HepG2 (cell line): Measurements from ENCODE around the gene P4HTM. TPM values are rescaled to one million over a fixed set of nuclear protein-coding genes. Genes with fewer than 3 reads are reported as not detected.

Experiments
- ARID3A ChIP-seq: IDR thresholded peaks from 2 replicates; pipeline ENCODE4 v1.6.1; 2012; ENCODE audit warnings: low read depth, low read length, improper control_type of control experiment
- FOXA1 ChIP-seq, 2 experiments: fragments of 450-650 bp in 1 of 2; sonication (generic) in 1 of 2; formaldehyde crosslinking in 1 of 2; IDR thresholded peaks; 2 replicates each; pipeline versions ENCODE4 v1.4.0 to v1.6.1; 2016 to 2020; ENCODE audit warnings: missing genetic modification reagents in 1 of 2
- FOXP1 ChIP-seq, 2 experiments: fragments of 450-650 bp in 1 of 2; IDR thresholded peaks; 2 replicates each; pipeline ENCODE4 v1.6.1; 2017 to 2018; ENCODE audit warnings: antibody characterized with exemption in 1 of 2
- HNRNPK ChIP-seq: fragments of 200-400 bp; formaldehyde crosslinking; IDR thresholded peaks from 2 replicates; pipeline ENCODE4 v1.6.1; 2018; ENCODE audit warnings: low read length, low read depth, moderate library complexity, mild to moderate bottlenecking; ENCODE audit not compliant: poor library complexity, severe bottlenecking
- NR1H2 ChIP-seq: sonication (generic); formaldehyde crosslinking; IDR thresholded peaks from 2 replicates; pipeline ENCODE4 v1.8.1; 2022; ENCODE audit warnings: low read depth, missing genetic modification reagents, borderline replicate concordance
- NRL ChIP-seq: sonication (generic); formaldehyde crosslinking; IDR thresholded peaks from 2 replicates; pipeline ENCODE4 v1.5.0; 2020; ENCODE audit warnings: missing genetic modification reagents, mild to moderate bottlenecking, moderate library complexity, borderline replicate concordance
- PHF20 ChIP-seq: sonication (generic); formaldehyde crosslinking; IDR thresholded peaks from 2 replicates; pipeline ENCODE4 v1.5.0; 2020; ENCODE audit warnings: mild to moderate bottlenecking, missing genetic modification reagents
- RNF219 ChIP-seq: sonication (generic); formaldehyde crosslinking; IDR thresholded peaks from 2 replicates; pipeline ENCODE4 v1.5.0; 2020; ENCODE audit warnings: mild to moderate bottlenecking, missing genetic modification reagents
- SOX13 ChIP-seq, 3 experiments: fragments of 450-650 bp in 1 of 3; sonication (generic) in 1 of 3; formaldehyde crosslinking in 1 of 3; IDR thresholded peaks in 2 of 3; conservative IDR thresholded peaks in 1 of 3; 2 replicates each; pipeline versions ENCODE4 v1.5.0 to v1.6.1; 2016 to 2020; ENCODE audit warnings: antibody characterized with exemption in 1 of 3, mild to moderate bottlenecking in 1 of 3, missing compliant biosample characterization in 1 of 3, missing genetic modification reagents in 1 of 3, moderate library complexity in 1 of 3
- SRSF9 ChIP-seq: fragments of 200-400 bp; formaldehyde crosslinking; IDR thresholded peaks from 2 replicates; pipeline ENCODE4 v1.6.1; 2018; ENCODE audit warnings: borderline replicate concordance, mild to moderate bottlenecking, low read depth, low read length; ENCODE audit not compliant: insufficient read depth, poor library complexity, severe bottlenecking
- TBL1XR1 ChIP-seq: fragments of 150-350 bp; IDR thresholded peaks from 2 replicates; pipeline ENCODE4 v1.6.1; 2014; ENCODE audit warnings: borderline replicate concordance, low read length; ENCODE audit not compliant: partially characterized antibody
- ZNF101 ChIP-seq: sonication (generic); formaldehyde crosslinking; IDR thresholded peaks from 2 replicates; pipeline ENCODE4 v1.4.0; 2020; ENCODE audit warnings: mild to moderate bottlenecking, low read depth, missing genetic modification reagents, borderline replicate concordance
- ZNF138 ChIP-seq: sonication (generic); formaldehyde crosslinking; IDR thresholded peaks from 2 replicates; pipeline ENCODE4 v1.5.0; 2020; ENCODE audit warnings: mild to moderate bottlenecking, low read depth, missing genetic modification reagents
- ZNF234 ChIP-seq: sonication (generic); formaldehyde crosslinking; conservative IDR thresholded peaks from 2 replicates; pipeline ENCODE4 v1.5.1; 2020; ENCODE audit warnings: mild to moderate bottlenecking, missing genetic modification reagents
- ZNF276 ChIP-seq: sonication (generic); formaldehyde crosslinking; IDR thresholded peaks from 2 replicates; pipeline ENCODE4 v1.4.0; 2020; ENCODE audit warnings: mild to moderate bottlenecking, low read depth, missing genetic modification reagents
- ZNF350 ChIP-seq: sonication (generic); formaldehyde crosslinking; IDR thresholded peaks from 2 replicates; pipeline ENCODE4 v1.4.0; 2020; ENCODE audit warnings: mild to moderate bottlenecking, low read depth, missing genetic modification reagents, borderline replicate concordance
- ZNF784 ChIP-seq: sonication (generic); formaldehyde crosslinking; IDR thresholded peaks from 2 replicates; pipeline ENCODE4 v1.5.1; 2020; ENCODE audit warnings: missing genetic modification reagents, mild to moderate bottlenecking, borderline replicate concordance
- ZNF891 ChIP-seq: sonication (generic); formaldehyde crosslinking; IDR thresholded peaks from 2 replicates; pipeline ENCODE4 v1.5.0; 2020; ENCODE audit warnings: mild to moderate bottlenecking, missing genetic modification reagents
- ZSCAN12 ChIP-seq: sonication (generic); formaldehyde crosslinking; IDR thresholded peaks from 2 replicates; pipeline ENCODE4 v1.9.0; 2021; ENCODE audit warnings: mild to moderate bottlenecking, missing genetic modification reagents
- polyA plus RNA-seq, 8 experiments: library from polyadenylated mRNA; depleted of rRNA in 3 of 8; stranded (reverse) in 7 of 8; unstranded in 1 of 8; fragments of >200 nt; fragmentation: Illumina TruSeq in 4 of 8; extraction: Trizol in 4 of 8; gene quantifications; 2 replicates each; pipeline versions ENCODE4 v1.2.1 to v1.2.3, GENCODE V29; 2011 to 2016; ENCODE audit warnings: low read depth in 4 of 8, missing spikeins in 1 of 8, mixed read lengths in 1 of 8; ENCODE audit not compliant: insufficient read depth in 1 of 8
- total RNA-seq, 5 experiments: library from RNA; depleted of rRNA; stranded (reverse); fragments of >200 nt; fragmentation: Illumina TruSeq; extraction: Trizol; gene quantifications; 2 replicates each; pipeline ENCODE4 v1.2.3, GENCODE V29; 2016; ENCODE audit warnings: low read depth in 1 of 5

Gene P4HTM
- total and polyA plus RNA-seq, 2 of the 13 experiments (the other 11 are each of a cell fraction or from before 2014, with no cell fraction given): 0.01 TPM; not detected in 1

GRCh38 chr3:49028673-49029562, 38.9 kb downstream of the P4HTM start, which contains the start of gene IMPDH2 (continued):
- TF ChIP-seq SRSF9 (no peak), ZSCAN12 (CRISPR knock-in tag) (peak; percentile 60; the same call in 1 of the 2 replicates), PHF20 (CRISPR knock-in tag) (peak; percentile 83), ZNF891 (CRISPR knock-in tag) (peak; percentile 92), HNRNPK (peak; percentile 83), FOXP1 (IDR thresholded peaks at IDR 0.05) (no peak), FOXP1 (CRISPR knock-in tag; IDR thresholded peaks at IDR 0.05) (no peak; the same call in 1 of the 2 replicates), ZNF138 (CRISPR knock-in tag) (0 out of 2 replicates have a peak, but pooled peaks have one; percentile 55), ARID3A (no peak), TBL1XR1 (no peak), FOXA1 (IDR thresholded peaks at IDR 0.05) (no peak), FOXA1 (CRISPR knock-in tag; IDR thresholded peaks at IDR 0.05) (peak; percentile 65), ZNF234 (CRISPR knock-in tag) (no peak), RNF219 (peak; percentile 90; the same call in 1 of the 2 replicates), ZNF350 (CRISPR knock-in tag) (peak; percentile 93; the same call in 1 of the 2 replicates), ZNF784 (no peak; the same call in 1 of the 2 replicates), NR1H2 (CRISPR knock-in tag) (no peak), ZNF101 (CRISPR knock-in tag) (no peak), NRL (CRISPR knock-in tag) (peak; percentile 97; the same call in 1 of the 2 replicates), SOX13 (IDR thresholded peaks at IDR 0.05) (peak; percentile 42; the same call in 1 of the 2 replicates), SOX13 (CRISPR knock-in tag; conservative IDR thresholded peaks at IDR 0.05 in 1 of 2, IDR thresholded peaks at IDR 0.05 in 1 of 2) (peak in 1 of 2 experiments; percentile 72; a peak in 2 of 4 replicates), ZNF276 (peak; percentile 93)
